Measurements from ENCODE around the gene SLC16A7.
A peak's percentile ranks its signal among the peaks of the same experiment; 100 is the strongest.

SLC16A7 gene

GRCh38 chr12:59677857-59678256 is 82.0 kb downstream of the SLC16A7 start:
- DNase-seq (ENCODE audit: low read depth) = no peak
- TF ChIP-seq POLR2A (IDR thresholded peaks at IDR 0.05; ENCODE audit: extremely low read depth, insufficient read length) = no peak
- no peak overlapping the region for H3K4me3 ChIP-seq (ENCODE audit: low read depth, low read length)

- no peak overlapping the region for H3K4me3 ChIP-seq (ENCODE audit: low read depth, low read length)
- no peak for DNase-seq (ENCODE audit: low read depth)
- TF ChIP-seq MAX (IDR thresholded peaks at IDR 0.05; ENCODE audit: low read depth, low read length) (no peak), MYC (IDR thresholded peaks at IDR 0.05; ENCODE audit: low read depth, low read length) (no peak), CTCF (IDR thresholded peaks at IDR 0.05; ENCODE audit: low read depth, low read length) (no peak), POLR2A (IDR thresholded peaks at IDR 0.05; ENCODE audit: extremely low read depth, insufficient read length) (no peak)
Observed at GRCh38 chr12:59678759-59679411, 83.1 kb downstream of the SLC16A7 start.

DNA sequence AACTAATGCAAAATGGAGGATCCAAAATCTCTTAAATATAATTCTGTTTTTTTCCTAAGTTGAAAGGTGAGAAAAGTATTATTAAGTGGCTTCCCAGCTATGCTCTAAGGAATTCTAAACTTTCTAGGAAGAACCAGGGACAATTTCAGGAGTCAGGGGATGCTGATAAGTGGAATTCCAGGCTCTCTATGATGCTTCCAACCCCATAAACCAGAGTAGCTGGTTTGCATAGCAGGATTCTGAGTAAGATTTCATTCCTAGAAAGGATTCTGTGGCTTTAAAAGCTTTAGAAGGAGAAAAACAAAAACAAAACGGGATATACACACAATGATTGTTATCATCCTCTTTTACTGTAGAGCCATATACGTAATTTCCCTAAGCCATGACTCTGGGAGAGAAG is 93.9 kb downstream of the SLC16A7 start:
- TF ChIP-seq MAX (IDR thresholded peaks at IDR 0.05; ENCODE audit: low read depth, low read length) (no peak), CTCF (IDR thresholded peaks at IDR 0.05; ENCODE audit: low read depth, low read length) (no peak), MYC (IDR thresholded peaks at IDR 0.05; ENCODE audit: low read depth, low read length) (no peak), POLR2A (IDR thresholded peaks at IDR 0.05; ENCODE audit: extremely low read depth, insufficient read length) (no peak)
- no peak overlapping the region for H3K4me3 ChIP-seq (ENCODE audit: low read depth, low read length)
- no peak for DNase-seq (ENCODE audit: low read depth)

- DNase-seq (ENCODE audit: low read depth) = no peak
- no peak overlapping the region for H3K4me3 ChIP-seq (ENCODE audit: low read depth, low read length)
- TF ChIP-seq CTCF (IDR thresholded peaks at IDR 0.05; ENCODE audit: low read depth, low read length) (no peak), POLR2A (IDR thresholded peaks at IDR 0.05; ENCODE audit: extremely low read depth, insufficient read length) (no peak), MAX (IDR thresholded peaks at IDR 0.05; ENCODE audit: low read depth, low read length) (no peak), MYC (IDR thresholded peaks at IDR 0.05; ENCODE audit: low read depth, low read length) (no peak)
Observed at GRCh38 chr12:59695379-59695778, 99.5 kb downstream of the SLC16A7 start.

GRCh38 chr12:59698600-59698999 is 102.8 kb downstream of the SLC16A7 start:
- TF ChIP-seq CTCF (IDR thresholded peaks at IDR 0.05; ENCODE audit: low read depth, low read length) (no peak), POLR2A (IDR thresholded peaks at IDR 0.05; ENCODE audit: extremely low read depth, insufficient read length) (no peak), MYC (IDR thresholded peaks at IDR 0.05; ENCODE audit: low read depth, low read length) (no peak), MAX (IDR thresholded peaks at IDR 0.05; ENCODE audit: low read depth, low read length) (no peak)
- H3K4me3 ChIP-seq (ENCODE audit: low read depth, low read length) = no peak overlapping the region
- peak; percentile 38 for DNase-seq (ENCODE audit: low read depth)

GRCh38 chr12:59699421-59700152 is 103.8 kb downstream of the SLC16A7 start:
- no peak overlapping the region for H3K4me3 ChIP-seq (ENCODE audit: low read depth, low read length)
- TF ChIP-seq MAX (IDR thresholded peaks at IDR 0.05; ENCODE audit: low read depth, low read length) (no peak), MYC (IDR thresholded peaks at IDR 0.05; ENCODE audit: low read depth, low read length) (no peak), POLR2A (IDR thresholded peaks at IDR 0.05; ENCODE audit: extremely low read depth, insufficient read length) (no peak)
- DNase-seq (ENCODE audit: low read depth) = peak; percentile 59
